ENCODE data around the gene ALOX15B.
A peak's percentile ranks its signal among the peaks of the same experiment; 100 is the strongest.

Gene ALOX15B

DNA sequence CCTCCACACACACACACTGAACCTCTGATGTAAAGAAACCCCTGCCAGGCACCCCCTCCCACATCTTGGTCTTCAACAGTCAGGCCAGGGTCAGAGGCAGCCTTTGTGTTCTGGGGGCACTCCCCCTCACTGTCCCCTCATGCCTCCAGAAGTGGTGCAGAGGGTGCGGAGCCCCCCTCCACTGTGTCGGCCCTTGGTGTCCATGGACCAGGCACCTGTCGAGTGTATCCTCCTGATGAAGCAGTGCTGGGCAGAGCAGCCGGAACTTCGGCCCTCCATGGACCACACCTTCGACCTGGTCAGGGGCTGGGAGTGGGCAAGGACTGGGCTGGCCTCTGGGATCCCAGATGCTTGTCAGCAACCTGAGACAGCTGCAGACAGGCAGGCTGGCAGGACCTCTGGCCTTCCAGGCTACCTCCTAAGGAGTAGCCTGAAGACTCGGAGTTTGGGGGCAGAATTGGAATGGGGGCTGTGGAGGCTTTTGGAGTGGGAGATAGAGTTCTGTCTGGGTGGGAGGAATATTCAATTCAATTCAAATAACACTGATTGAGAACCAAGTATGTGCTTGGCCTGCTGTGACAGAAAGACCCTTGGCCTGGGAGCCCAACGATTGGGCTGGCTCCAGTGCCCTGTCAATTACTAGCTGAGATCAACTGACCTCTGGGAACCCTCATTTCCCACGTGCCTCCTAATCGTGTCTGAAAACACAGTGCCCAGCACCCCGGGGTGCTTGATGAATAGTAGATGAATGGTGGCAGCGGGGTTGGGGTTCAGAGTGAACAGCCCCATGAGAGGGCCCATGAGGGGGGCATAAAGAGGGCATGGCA is 24.9 kb upstream of the ALOX15B start:
- no peak for DNase-seq

DNA sequence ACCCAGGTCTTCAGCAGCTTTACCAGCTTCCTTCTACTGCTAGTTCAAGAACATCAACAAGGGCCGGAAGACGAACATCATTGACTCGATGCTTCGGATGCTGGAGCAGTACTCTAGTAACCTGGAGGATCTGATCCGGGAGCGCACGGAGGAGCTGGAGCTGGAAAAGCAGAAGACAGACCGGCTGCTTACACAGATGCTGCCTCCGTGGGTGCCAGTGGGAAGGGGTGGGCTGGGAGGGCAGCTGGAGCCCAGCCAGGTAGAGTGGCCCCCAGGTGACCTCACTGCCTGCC is 24.4 kb upstream of the ALOX15B start:
- DNase-seq, result no peak

DNA sequence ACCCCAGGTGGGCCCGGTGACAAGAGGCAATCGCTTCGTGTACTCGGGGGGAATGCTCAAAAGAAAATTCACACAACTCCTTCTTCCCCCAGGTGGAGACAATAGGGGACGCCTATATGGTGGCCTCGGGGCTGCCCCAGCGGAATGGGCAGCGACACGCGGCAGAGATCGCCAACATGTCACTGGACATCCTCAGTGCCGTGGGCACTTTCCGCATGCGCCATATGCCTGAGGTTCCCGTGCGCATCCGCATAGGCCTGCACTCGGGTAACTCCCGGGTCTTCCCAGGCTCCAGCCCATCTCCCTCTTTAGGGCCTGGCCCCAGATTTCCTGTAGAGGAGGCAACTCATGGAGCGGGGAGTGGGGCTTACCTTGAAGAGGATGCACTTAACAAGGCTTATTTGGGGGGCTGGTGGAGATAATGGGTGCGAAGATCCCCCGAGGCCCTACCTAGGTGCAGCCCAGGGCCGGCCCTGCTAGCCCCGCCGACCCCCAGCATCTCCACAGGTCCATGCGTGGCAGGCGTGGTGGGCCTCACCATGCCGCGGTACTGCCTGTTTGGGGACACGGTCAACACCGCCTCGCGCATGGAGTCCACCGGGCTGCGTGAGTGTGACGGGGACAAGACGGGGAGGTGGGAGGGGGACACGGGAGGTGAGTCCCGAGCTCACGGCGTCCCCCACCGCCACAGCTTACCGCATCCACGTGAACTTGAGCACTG is 23.5 kb upstream of the ALOX15B start:
- DNase-seq, result no peak

DNA sequence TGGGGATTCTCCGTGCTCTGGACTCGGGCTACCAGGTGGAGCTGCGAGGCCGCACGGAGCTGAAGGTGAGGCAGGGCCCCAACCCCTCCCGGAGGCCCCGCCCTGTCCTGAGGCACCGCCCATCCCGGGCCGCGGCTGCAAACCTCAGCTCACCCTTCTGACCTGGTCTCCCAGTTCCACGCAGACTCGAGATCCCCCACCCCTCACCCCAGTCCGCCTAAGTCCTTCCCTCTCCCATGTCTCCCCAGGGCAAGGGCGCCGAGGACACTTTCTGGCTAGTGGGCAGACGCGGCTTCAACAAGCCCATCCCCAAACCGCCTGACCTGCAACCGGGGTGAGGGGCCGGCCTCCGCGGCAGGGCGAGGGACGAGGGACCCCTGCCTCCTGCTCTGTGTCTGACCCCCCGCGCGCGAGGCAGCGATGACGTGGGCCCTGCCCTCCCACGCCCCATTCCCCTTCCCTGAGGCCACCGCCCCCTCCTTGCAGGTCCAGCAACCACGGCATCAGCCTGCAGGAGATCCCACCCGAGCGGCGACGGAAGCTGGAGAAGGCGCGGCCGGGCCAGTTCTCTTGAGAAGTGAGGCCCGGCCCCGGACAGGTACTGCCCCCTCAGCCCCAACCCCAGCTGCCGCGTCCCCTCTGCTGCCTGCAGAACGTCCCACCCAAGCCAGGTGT is 22.8 kb upstream of the ALOX15B start:
- DNase-seq, result peak in 2 of 4 experiments; percentile 44 to 52

DNA sequence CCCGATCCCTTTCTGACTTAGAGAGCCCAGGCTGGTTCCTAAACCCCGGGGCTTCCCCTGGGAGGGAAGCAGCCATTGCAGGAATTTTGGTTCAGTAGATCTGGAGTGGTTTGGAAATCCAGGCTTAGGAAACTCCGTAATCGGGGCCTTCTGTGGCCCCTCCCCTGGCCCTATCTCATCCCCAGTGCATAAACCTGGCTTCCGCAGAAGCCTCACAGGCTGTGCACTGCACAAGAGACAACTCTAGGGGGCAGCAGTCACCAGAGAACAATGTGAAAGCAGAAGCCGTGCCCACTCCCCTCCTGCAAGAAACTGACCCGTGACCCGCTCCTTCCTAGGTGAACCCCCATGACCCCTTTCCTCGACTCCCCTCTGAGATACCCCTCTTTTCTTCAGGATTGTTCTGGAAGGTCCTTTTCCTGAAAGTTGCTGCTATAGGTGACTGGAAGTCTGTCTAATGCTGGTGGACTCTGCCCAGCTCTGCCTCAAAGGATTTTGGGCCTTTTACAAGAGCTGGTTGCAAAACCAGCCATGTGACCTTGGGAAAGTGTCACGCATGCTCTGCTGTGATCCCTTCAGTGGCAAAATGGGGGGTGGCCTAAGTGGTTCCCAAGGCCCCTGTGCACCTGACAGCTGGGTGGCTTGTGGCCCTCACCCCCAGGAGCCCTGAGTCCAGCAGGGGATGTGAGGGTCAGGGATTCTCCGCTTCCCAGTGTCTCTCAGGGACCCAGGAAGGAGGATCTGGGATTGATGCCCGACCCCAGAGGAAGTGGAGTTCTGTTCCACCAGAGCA is 22.0 kb upstream of the ALOX15B start:
- DNase-seq, result peak; percentile 80 to 88 (median 86)

DNA sequence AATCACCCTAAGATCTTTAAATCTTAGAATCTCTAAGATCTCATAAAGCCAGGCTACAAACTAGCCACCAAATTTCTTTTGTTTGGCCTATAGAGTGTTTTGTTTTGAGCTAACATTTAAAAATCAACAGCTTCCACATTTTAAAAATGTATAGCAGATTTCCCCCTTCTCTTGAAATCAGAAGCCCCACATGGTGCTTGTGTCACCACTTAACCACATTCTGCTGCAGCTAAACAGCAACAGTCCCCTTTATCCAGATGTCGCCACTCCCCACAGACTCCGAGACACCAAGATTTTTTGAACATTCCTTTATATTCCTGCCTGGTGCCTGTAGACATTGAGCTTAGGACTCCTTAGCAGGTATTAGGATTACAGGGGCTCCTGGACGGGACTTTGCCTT is 20.4 kb upstream of the ALOX15B start:
- DNase-seq, result peak; percentile 51 to 79 (median 73)

DNA sequence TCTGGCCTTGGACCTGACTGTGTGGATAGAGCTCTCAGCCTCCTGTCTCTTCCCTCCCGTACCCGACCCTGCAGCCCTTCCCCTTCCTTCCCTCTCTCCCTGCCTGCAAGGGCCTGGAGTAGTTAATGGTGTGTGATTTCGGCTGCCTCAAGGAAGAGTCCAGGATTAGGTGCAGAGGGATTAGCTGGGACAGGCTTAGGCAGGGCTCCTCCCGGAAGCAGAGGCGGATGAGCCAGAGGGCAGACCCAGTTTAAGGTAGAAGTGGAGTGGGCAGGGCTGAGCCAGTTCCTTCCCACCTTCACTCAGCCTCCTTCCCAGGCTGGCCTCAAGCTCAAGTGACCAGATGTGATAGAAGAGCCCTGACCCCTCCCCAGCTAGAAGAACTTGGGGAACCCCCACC is 19.7 kb upstream of the ALOX15B start:
- peak in 2 of 4 experiments; percentile 36 to 53 for DNase-seq

DNA sequence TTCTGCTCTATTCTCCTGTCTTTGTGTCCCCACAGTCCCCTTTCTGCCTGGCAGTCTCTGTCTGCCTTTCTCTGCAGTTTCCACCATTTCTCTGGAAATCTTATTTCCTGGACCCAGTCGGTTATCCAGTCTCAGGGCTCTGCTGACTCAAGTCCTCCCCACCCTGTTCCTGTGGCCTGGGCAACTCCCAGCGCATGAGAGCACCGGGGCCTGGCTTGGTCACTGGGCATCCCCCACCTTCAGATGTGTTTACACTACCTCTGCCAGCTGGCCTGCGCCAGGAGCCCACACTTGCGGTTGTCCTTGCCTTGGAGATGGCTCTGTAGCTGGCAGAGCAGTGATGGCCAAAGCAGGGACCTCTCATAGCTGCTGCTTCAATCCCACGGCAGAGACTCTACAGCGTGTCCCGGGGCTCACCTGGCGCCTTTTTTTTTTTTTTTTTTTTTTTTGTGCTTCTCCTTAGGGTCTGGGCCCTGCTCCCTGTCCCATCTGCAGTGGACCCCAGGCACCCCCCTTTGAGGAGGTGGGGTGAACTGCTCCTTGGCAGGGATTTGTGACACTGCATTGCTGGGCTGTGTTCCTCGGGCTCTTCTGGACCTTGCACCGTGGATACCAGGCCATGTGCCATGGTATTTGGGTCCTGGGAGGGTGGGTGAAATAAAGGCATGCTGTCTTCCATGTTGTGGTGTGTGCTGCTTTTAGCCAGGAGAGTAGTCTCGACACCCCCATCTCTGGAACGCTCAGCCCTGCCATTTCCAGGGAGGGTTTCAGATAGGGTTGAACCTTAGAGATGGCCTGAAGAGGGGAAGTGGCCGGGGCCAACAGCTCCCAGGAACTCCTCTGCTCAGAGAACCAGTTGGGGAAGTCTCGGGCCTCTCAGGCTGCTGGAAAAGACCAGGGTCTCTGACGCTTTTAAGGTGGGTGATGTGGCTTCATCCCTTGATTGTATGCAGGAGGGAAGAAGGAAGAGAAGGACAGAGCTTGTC is 18.9 kb upstream of the ALOX15B start:
- peak; percentile 36 to 70 (median 60) for DNase-seq

DNA sequence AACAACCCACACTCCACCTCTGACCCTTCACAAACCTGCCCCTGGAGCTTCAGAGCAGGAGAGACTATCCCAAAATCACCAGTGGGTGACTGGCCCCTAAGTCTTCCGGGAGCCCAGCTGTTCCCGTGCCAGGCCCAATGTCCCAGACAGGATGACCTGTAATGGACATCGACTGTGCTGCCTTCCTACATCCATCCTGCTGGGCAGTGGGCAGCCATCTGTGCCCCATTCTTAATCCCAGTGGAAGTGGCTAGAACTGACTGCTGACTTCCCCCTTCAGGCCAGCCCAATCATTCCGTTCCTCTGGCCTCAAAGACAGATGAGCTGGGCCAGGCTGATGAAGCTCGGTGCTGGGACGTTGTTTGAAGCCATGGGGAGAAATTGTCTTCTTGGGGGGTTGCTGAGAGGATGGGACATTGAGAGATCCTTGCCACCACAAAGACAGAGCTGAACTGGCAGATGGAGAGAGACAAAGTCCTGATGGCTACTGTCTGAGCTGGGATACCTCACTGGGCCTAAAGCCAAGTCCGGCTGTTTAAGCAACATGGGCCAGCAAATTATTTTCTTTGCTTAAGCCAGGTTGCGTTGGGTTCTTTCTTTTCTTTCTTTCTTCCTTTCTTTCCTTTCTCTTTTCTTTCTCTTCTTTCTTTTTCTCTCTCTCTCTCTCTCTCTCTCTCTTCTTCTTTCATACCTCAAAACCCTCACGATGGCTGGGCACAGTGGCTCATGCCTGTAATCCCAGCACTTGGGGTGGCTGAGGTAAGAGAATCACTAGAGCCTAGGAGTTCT is 17.9 kb upstream of the ALOX15B start:
- DNase-seq, result peak in 2 of 4 experiments; percentile 39 to 40

DNA sequence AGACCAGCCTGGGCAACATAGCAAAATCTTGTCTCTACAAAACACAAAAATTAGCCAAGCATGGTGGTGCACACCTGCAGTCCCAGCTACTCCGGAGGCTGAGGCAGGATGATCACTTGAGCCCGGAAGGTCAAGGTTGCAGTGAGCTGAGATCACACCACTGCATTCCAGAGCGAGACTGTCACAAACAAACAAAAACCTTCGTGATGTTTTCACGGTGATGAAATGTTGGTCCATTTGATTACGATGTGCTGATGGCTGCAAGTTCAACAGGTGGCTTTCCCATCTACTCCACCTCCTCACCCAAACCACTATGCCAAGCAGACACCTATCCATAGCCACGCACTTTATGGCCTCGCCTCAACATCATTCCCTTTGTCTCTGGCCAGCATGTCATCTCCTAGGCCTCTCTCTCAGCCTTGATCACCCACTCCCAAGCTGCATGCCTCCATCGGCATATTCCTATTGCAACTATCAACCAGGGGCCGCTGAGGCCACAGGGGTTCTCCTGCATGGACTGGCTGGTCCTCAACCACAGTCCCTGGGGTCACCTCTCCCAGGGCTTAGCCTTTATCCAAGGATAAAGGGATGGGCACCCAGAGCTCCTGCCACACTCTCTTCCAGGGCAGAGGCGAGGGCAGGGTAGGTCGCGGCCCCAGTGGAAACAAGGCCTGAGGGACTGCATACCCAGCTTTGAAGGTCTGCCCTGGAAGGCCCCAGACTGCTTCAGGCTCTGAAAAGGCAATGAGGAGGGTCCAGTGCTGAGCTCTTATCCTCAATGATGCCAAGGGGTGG is 17.1 kb upstream of the ALOX15B start:
- no peak for DNase-seq

DNA sequence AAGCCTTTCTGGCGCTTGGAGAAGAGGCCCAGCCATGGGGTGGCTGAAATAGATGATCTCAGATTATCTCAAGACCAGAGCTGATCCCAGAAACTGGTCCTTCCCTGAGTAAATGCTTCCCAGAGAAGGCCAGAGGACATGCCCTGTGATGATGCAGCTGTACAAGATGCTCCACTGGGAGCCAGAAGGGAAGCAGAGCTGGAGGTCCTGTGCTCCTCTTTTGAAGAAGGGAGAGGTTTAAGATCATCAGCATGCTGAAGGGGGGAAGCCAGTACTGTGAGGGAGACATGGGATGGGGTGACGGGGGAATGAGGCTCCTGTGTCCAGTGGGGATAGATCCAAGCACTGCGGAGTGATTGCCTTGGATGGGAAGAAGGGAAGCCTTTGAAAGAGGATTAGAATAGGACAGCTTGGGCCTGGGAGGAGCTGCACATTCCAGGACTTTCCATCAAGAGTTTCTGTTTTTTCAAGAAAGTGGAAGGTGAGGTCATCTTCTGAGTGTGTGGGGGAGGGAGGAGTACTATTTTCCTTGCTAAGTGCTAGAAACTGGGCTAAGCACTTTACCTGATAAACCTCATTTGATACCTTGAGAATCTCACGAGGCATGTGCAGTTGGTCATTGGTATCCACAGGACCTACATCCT is 16.4 kb upstream of the ALOX15B start:
- DNase-seq, result peak in 2 of 4 experiments; percentile 34 to 43

DNA sequence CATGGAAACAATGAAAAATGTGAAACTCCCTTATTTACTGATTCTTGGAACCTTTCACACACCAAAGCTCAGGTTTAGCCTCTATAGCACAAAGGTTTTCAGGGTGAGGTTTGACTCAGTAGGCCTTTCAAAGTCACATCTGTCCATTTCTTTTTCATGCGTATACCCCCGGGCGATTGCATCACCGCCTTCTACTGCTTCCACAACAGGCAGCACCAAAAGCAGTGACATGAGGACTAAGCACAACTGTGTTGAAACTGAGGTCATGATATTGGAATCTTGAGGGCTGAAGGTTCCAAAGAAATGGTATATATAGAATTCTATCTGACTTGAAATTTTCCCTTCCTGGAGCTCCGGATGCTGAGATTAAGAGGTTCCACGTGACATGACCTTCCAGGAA is 14.7 kb upstream of the ALOX15B start:
- peak in 3 of 4 experiments; percentile 37 to 53 (median 47) for DNase-seq

DNA sequence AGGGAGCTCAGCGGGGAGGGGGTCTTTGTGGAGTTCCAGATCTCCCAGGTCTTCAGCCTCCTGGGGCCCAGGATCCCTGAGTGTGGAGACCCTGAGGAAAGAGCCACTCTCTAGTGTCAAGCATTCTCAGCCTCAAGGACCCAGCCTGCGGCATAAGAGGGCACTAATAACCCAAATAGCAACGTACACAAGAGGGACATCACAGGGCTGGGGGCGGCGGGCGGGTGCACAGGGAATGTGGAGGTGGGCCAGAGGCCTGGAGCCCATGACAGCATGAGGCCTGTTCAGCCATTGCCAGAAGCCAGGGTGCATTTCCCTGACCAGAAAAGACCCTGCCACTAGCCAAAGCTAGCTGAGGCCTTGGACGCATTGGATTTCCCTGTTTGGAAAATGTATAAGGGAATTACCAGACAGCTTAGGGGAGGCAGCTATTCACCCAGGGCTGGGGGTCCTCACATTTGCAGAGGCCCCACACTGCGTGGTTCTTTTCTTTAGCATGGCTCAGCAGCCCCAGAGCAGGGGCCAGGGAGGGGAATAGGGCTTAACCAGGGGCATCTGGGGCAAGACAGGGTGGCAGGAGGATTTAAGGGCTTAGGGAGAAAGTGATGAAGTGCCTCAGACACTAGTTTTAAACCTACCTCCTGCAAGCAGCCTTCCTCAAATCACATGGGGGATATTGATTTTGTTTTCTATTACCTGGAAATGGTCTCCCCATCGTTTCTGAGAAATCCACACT is 13.5 kb upstream of the ALOX15B start:
- DNase-seq, result no peak

DNA sequence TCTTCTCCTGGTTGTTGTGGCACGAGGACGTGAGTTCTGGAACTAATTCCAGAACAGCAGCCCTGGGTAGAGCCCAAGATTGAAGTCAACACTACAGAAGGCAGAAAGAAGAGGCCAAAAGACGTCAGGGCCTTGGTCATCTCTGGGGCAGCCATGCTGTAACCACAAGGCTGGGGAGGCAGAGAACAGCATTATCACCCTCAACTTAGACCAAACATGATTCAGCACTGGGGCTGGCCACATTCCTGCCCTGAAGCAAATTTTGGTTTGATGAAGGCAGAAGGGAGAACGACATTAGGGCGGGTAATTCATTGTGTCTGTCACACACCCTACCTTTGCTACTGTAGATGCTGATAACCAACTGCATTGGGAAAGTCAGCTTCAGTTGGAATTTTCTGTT is 9.7 kb upstream of the ALOX15B start:
- no peak for DNase-seq

DNA sequence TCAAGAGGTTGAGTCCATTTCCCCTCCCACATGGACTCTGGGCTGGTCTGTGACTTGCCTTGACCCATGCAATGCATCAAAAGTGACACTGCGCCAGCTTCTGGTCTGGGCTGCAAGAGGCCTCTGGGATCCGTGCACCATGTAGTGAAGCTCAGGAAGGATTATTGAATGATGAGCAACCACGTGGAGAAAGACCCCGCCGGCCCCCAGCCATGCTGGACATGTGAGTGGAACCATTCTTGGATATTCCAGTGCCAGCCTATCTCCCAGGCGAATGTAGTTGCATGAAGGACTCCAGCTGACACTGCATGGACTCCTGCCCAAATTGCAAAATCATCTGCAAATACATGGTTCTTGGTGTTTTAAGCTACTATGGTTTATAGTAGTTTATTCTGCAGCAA is 7.6 kb upstream of the ALOX15B start:
- no peak for DNase-seq

DNA sequence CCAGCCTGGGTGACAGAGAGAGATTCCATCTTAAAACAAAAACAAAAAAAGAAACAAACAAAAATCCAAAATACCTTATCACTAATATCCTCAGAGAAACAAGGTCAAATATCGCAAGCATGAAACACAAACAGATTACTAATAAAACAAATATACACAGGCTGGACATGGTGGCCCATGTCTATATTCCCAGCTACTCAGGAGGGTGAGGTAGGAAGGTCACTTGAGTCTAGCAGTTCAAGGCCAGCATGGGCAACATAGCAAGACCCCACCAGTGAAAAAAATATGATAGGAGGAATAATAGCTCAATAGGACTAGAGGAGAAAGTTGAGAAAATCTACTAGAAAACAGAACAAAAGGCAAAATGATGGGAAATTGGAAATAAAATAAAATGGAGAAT is 6.9 kb upstream of the ALOX15B start:
- DNase-seq, result no peak

DNA sequence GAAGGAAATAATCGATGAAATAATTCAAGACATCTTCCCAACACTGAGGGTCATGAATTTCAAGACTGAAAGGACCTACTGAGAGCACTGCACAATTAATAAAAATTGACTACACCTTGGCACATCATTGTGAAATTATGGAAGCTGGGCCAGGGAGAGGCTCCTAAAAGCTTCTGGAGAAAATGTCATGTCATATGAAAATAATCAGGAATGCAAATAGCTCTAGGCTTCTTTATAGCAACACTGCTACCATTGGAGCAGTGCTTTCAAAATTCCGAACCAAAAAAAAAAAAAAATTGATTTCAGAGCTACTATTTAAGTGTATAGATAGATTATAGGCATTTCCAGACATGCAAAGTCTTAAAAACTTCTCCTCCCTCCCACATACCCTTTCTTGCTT is 6.4 kb upstream of the ALOX15B start:
- no peak for DNase-seq

DNA sequence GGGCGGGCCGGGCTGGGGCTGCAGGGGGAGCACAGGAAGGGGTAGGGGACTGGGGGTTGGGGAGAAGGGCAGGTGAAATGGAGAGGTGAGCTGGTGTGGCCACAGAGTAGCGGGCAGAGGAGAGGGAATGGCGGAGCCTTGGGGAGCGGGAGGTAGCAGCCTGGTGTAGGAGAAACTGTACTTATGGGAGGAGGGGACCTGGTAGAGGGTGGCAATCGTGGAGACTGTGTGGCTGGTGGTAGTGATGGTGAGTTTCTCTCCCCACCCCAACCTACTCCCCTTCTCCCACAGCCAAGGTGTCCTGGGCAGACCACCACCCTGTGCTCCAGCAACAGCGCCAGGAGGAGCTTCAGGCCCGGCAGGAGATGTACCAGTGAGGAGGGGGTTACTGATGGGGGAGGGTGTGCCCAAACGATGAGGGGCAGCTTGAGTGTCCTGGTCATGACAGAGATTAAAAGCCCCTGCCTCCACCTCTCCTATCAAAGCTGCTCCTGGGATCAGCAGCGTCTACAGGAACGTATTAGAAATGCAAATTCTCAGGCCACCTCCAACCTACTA is 831 bp downstream of the ALOX15B start:
- no peak for DNase-seq

Measured in suppressor macrophage (primary cell).